Measurements from ENCODE around the gene SH3BGR.

GRCh38 chr21:39553331-39553730, 101.6 kb downstream of the SH3BGR start:
- no peak for TF ChIP-seq GATA3 (IDR thresholded peaks at IDR 0.05; ENCODE audit: low read depth, low read length)
- TF ChIP-seq GATA2 (IDR thresholded peaks at IDR 0.05; ENCODE audit: low read depth, low read length): no peak
